Upper lobe of left lung (tissue), 4 donors: Measurements from ENCODE around the gene ABCA13.

ENCODE experiments used
- EP300 ChIP-seq, 4 donors: sonication (generic); formaldehyde crosslinking; IDR thresholded peaks; one replicate each; pipeline ENCODE4 v1.5.1; 2017; ENCODE audit warnings: antibody characterized with exemption in 4 of 4, control low read depth in 2 of 4
- POLR2A ChIP-seq, 4 donors: fragments of 450-650 bp; IDR thresholded peaks; one replicate each; pipeline ENCODE4 v1.5.1; 2016 to 2017; ENCODE audit warnings: antibody characterized with exemption in 4 of 4, mild to moderate bottlenecking in 2 of 4
- TF ChIP-seq, protein P1 (sequence below), 6 experiments: fragments of 450-650 bp in 4 of 6; fragments of 200-600 bp in 2 of 6; sonication (generic) in 2 of 6; IDR thresholded peaks; one replicate each; pipeline ENCODE4 v1.5.1; 2016 to 2019; ENCODE audit warnings: antibody characterized with exemption in 6 of 6

GRCh38 chr7:48304641-48305040 is 133.4 kb downstream of the ABCA13 start:
- TF ChIP-seq, protein P1, sequence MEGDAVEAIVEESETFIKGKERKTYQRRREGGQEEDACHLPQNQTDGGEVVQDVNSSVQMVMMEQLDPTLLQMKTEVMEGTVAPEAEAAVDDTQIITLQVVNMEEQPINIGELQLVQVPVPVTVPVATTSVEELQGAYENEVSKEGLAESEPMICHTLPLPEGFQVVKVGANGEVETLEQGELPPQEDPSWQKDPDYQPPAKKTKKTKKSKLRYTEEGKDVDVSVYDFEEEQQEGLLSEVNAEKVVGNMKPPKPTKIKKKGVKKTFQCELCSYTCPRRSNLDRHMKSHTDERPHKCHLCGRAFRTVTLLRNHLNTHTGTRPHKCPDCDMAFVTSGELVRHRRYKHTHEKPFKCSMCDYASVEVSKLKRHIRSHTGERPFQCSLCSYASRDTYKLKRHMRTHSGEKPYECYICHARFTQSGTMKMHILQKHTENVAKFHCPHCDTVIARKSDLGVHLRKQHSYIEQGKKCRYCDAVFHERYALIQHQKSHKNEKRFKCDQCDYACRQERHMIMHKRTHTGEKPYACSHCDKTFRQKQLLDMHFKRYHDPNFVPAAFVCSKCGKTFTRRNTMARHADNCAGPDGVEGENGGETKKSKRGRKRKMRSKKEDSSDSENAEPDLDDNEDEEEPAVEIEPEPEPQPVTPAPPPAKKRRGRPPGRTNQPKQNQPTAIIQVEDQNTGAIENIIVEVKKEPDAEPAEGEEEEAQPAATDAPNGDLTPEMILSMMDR (IDR thresholded peaks at IDR 0.05): no peak
- TF ChIP-seq EP300 (IDR thresholded peaks at IDR 0.05) (no peak), POLR2A (IDR thresholded peaks at IDR 0.05) (no peak)
